Tibial nerve (tissue), 4 donors: Measurements from ENCODE around the gene CORT. TPM values are rescaled to one million over a fixed set of nuclear protein-coding genes. Genes with fewer than 3 reads are reported as not detected.

Experiments used
- DNase-seq, 2 donors: peaks; one replicate each; pipeline ENCODE4 v3.0.0-alpha.2; 2019; ENCODE audit warnings: low spot score in 2 of 2
- H3K27ac ChIP-seq, 4 donors: fragments of 200-600 bp; sonication (generic) in 3 of 4; one replicate each; pipeline ENCODE4 v1.5.1; 2017 to 2019; ENCODE audit warnings: mild to moderate bottlenecking in 1 of 4
- H3K27me3 ChIP-seq, 2 donors: fragments of 200-600 bp; sonication (generic) in 1 of 2; one replicate each; pipeline versions ENCODE4 v1.5.1 to v1.6.0; 2017 to 2019
- H3K36me3 ChIP-seq, 3 donors: fragments of 200-600 bp; sonication (generic); one replicate each; pipeline ENCODE4 v1.5.1; 2018 to 2019
- H3K4me1 ChIP-seq, 4 donors: fragments of 200-600 bp; sonication (generic) in 3 of 4; one replicate each; pipeline ENCODE4 v1.5.1; 2017 to 2019
- H3K4me3 ChIP-seq, 4 donors: fragments of 200-600 bp; sonication (generic) in 3 of 4; one replicate each; pipeline ENCODE4 v1.5.1; 2017 to 2019; ENCODE audit warnings: mild to moderate bottlenecking in 1 of 4, moderate library complexity in 1 of 4
- H3K9me3 ChIP-seq, 4 donors: fragments of 200-600 bp; sonication (generic) in 3 of 4; one replicate each; pipeline ENCODE4 v1.5.1; 2017 to 2019
- CTCF ChIP-seq, 5 experiments: fragments of 200-600 bp in 3 of 5; fragments of 450-650 bp in 2 of 5; sonication (generic) in 3 of 5; IDR thresholded peaks; one replicate each; pipeline ENCODE4 v1.5.1; 2016 to 2019; ENCODE audit warnings: antibody characterized with exemption in 5 of 5, mild to moderate bottlenecking in 3 of 5, moderate library complexity in 2 of 5
- EP300 ChIP-seq, 2 donors: sonication (generic); formaldehyde crosslinking; IDR thresholded peaks; one replicate each; pipeline ENCODE4 v1.6.1; 2017; ENCODE audit warnings: antibody characterized with exemption in 2 of 2, mild to moderate bottlenecking in 1 of 2
- POLR2A ChIP-seq, 2 donors: fragments of 450-650 bp; IDR thresholded peaks; one replicate each; pipeline ENCODE4 v1.6.1; 2017; ENCODE audit warnings: antibody characterized with exemption in 2 of 2, mild to moderate bottlenecking in 2 of 2, moderate library complexity in 2 of 2
- WGBS, 2 donors: methylation state at CpG; one replicate each; pipeline ENCODE4 v1.1.5; 2018; 5-methylcytosine and 5-hydroxymethylcytosine counted together
- total RNA-seq, 4 donors: library from RNA; depleted of rRNA; stranded (reverse); fragments of >200 nt; gene quantifications; one replicate each; pipeline ENCODE4 v1.1.0, GENCODE V29; 2016

CORT gene
- total RNA-seq, 4 donors from 2014 or later: 1.7 TPM; not detected in 3

- no peaks in the 10 kb centered on the region for H3K27me3 ChIP-seq
- peaks cover 0 to 6% (median 0%) of the 10 kb centered on the region in 3 donors for H3K36me3 ChIP-seq
- 66 to 72% methylated on average over 14 of the region's 14 CpGs for WGBS, 2 donors
- no peak for TF ChIP-seq EP300 (IDR thresholded peaks at IDR 0.05)
- no peak for TF ChIP-seq CTCF (IDR thresholded peaks at IDR 0.05)
- TF ChIP-seq POLR2A (IDR thresholded peaks at IDR 0.05): no peak
- no peak overlapping the region for H3K27ac ChIP-seq
- no peak for DNase-seq
- H3K4me1 ChIP-seq: peaks cover 0 to 26% (median 5%) of the 10 kb centered on the region in 4 donors
- no peak overlapping the region for H3K4me3 ChIP-seq
- no peaks in the 10 kb centered on the region for H3K9me3 ChIP-seq
These were observed 16.7 kb upstream of the CORT start for GRCh38 chr1:10432910-10433700.

- H3K4me3 ChIP-seq: no peak overlapping the region
- DNase-seq: no peak
- TF ChIP-seq CTCF (IDR thresholded peaks at IDR 0.05) (no peak), EP300 (IDR thresholded peaks at IDR 0.05) (no peak), POLR2A (IDR thresholded peaks at IDR 0.05) (no peak)
- peaks cover 0 to 24% (median 5%) of the 10 kb centered on the region in 4 donors for H3K4me1 ChIP-seq
- H3K36me3 ChIP-seq: peaks cover 0 to 6% (median 0%) of the 10 kb centered on the region in 3 donors
- H3K27me3 ChIP-seq: no peaks in the 10 kb centered on the region
- WGBS, 2 donors: 70 to 72% methylated on average over 11 of the region's 11 CpGs
- no peaks in the 10 kb centered on the region for H3K9me3 ChIP-seq
- no peak overlapping the region for H3K27ac ChIP-seq
These were observed 16.0 kb upstream of the CORT start for GRCh38 chr1:10433790-10434189.

- no peak for DNase-seq
- Histone ChIP-seq H3K9me3 (no peaks in the 10 kb centered on the region), H3K4me1 (peaks cover 0 to 21% (median 5%) of the 10 kb centered on the region in 4 donors), H3K27ac (no peak overlapping the region), H3K36me3 (peaks cover 0 to 10% (median 0%) of the 10 kb centered on the region in 3 donors), H3K27me3 (no peaks in the 10 kb centered on the region), H3K4me3 (no peak overlapping the region)
- WGBS, 2 donors: 87 to 90% methylated on average over 5 of the region's 5 CpGs
- TF ChIP-seq CTCF (IDR thresholded peaks at IDR 0.05) (no peak), EP300 (IDR thresholded peaks at IDR 0.05) (no peak), POLR2A (IDR thresholded peaks at IDR 0.05) (no peak)
These were observed 15.2 kb upstream of the CORT start for GRCh38 chr1:10434590-10434989.

GRCh38 chr1:10437052-10437451 is 12.8 kb upstream of the CORT start:
- no peaks in the 10 kb centered on the region for H3K27me3 ChIP-seq
- no peak overlapping the region for H3K27ac ChIP-seq
- DNase-seq: no peak
- 93% methylated on average over 1 of the region's 1 CpG for WGBS, 2 donors
- peaks cover 0 to 4% (median 0%) of the 10 kb centered on the region in 4 donors for H3K4me1 ChIP-seq
- peaks cover 0 to 34% (median 0%) of the 10 kb centered on the region in 3 donors for H3K36me3 ChIP-seq
- no peak for TF ChIP-seq EP300 (IDR thresholded peaks at IDR 0.05)
- no peak for TF ChIP-seq CTCF (IDR thresholded peaks at IDR 0.05)
- TF ChIP-seq POLR2A (IDR thresholded peaks at IDR 0.05): no peak
- H3K9me3 ChIP-seq: no peaks in the 10 kb centered on the region
- H3K4me3 ChIP-seq: no peak overlapping the region

GRCh38 chr1:10438677-10439163 is 11.1 kb upstream of the CORT start:
- TF ChIP-seq CTCF (IDR thresholded peaks at IDR 0.05) (no peak), EP300 (IDR thresholded peaks at IDR 0.05) (no peak), POLR2A (IDR thresholded peaks at IDR 0.05) (no peak)
- no peak for DNase-seq
- Histone ChIP-seq H3K4me3 (no peak overlapping the region), H3K27ac (no peak overlapping the region), H3K36me3 (peaks cover 0 to 38% (median 0%) of the 10 kb centered on the region in 3 donors), H3K27me3 (no peaks in the 10 kb centered on the region), H3K4me1 (no peaks in the 10 kb centered on the region), H3K9me3 (no peaks in the 10 kb centered on the region)
- WGBS, 2 donors: 78 to 81% methylated on average over 7 of the region's 7 CpGs
